ENCODE measurements around the gene SLC16A1.

SLC16A1 gene

GRCh38 chr1:112878321-112878720, 77.7 kb downstream of the SLC16A1 start:
- no peak overlapping the region for H3K4me3 ChIP-seq (replicated peaks; ENCODE audit: insufficient read depth, low read length)
- no peaks in the 10 kb centered on the region for H3K27me3 ChIP-seq (ENCODE audit: insufficient read depth, poor library complexity, severe bottlenecking)
- H3K27ac ChIP-seq (replicated peaks): no peak overlapping the region
- no peak for DNase-seq (ENCODE audit: low read depth in 1 of 2, low spot score in 1 of 2)
- TF ChIP-seq GABPA (IDR thresholded peaks at IDR 0.05; ENCODE audit: low read depth) (no peak), CTCF (IDR thresholded peaks at IDR 0.05; ENCODE audit: insufficient read depth, low read length) (no peak)

DNA sequence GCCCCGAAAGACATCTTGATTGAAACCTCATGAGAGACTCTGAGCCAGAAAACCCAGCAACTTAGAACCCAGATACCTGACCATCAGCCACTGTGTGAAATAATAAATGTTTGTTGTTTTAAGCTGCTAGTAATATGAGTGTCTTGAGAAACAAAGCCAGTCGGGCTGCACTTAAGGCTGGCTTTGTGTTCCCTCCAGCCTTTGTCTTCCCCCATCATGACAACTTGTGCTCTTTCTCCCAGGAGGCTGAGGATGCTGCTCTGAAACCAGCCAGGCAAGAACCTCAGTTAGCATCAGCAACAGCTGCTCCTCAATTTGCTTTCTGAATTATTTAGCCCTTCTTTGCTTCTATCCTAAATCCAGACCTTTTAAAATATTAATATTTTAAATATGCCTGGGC, 78.2 kb downstream of the SLC16A1 start:
- DNase-seq (ENCODE audit: low read depth in 1 of 2, low spot score in 1 of 2): no peak
- no peaks in the 10 kb centered on the region for H3K27me3 ChIP-seq (ENCODE audit: insufficient read depth, poor library complexity, severe bottlenecking)

DNA sequence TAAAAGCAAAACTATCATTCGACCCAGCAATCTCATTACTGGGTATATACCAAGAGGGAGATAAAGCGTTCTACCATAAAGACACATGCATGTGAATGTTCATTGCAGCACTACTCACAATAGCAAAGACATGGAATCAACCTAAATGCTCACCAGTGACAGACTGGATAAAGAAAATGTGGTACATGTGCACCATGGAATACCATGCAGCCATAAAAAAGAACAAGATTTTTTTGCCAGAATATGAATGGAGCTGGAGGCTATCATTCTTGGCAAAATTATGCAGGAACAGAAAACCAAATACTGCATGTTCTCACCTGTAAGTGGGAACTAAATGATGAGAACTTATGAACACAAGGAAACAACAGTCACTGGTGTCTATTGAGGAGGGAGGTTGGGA, 79.7 kb downstream of the SLC16A1 start:
- Histone ChIP-seq H3K4me3 (replicated peaks; ENCODE audit: insufficient read depth, low read length) (no peak overlapping the region), H3K27ac (replicated peaks) (no peak overlapping the region), H3K27me3 (ENCODE audit: insufficient read depth, poor library complexity, severe bottlenecking) (no peaks in the 10 kb centered on the region)
- no peak for TF ChIP-seq GABPA (IDR thresholded peaks at IDR 0.05; ENCODE audit: low read depth)
- TF ChIP-seq SPI1 (IDR thresholded peaks at IDR 0.05; ENCODE audit: borderline replicate concordance, low read depth): no peak
- TF ChIP-seq POLR2AphosphoS5 (IDR thresholded peaks at IDR 0.05; ENCODE audit: low read depth): no peak
- no peak for TF ChIP-seq REST (IDR thresholded peaks at IDR 0.05; ENCODE audit: insufficient replicate concordance, low read depth)
- DNase-seq (ENCODE audit: low read depth in 1 of 2, low spot score in 1 of 2): no peak

More for the DNA sequence above, 78.2 kb downstream of the SLC16A1 start:
- TF ChIP-seq POLR2AphosphoS5 (IDR thresholded peaks at IDR 0.05; ENCODE audit: low read depth) (no peak), SPI1 (IDR thresholded peaks at IDR 0.05; ENCODE audit: borderline replicate concordance, low read depth) (no peak), GABPA (IDR thresholded peaks at IDR 0.05; ENCODE audit: low read depth) (no peak), CTCF (IDR thresholded peaks at IDR 0.05; ENCODE audit: insufficient read depth, low read length) (no peak), REST (IDR thresholded peaks at IDR 0.05; ENCODE audit: insufficient replicate concordance, low read depth) (no peak)
- H3K27ac ChIP-seq (replicated peaks): no peak overlapping the region
- no peak overlapping the region for H3K4me3 ChIP-seq (replicated peaks; ENCODE audit: insufficient read depth, low read length)

DNA sequence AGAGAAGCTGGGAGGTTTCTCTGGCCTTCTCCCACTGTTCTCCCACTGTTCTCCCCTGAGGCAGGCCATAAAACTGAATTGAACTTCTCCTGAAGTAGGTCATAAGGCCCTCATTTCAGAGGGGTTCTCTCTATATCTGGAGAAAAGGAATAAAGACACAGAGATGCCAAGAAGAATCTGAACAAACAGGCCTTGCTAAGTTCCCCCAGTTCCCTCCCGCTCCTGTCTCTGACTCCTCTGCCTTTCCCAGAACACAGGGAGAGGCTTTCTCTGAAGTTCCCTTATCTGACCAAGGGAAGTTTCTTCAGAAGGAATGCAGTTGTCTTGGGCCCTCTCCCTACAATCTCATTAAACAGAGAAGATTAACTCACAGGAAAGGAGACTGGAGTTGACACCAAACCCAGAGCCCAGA, 83.4 kb downstream of the SLC16A1 start:
- H3K27me3 ChIP-seq (ENCODE audit: insufficient read depth, poor library complexity, severe bottlenecking): no peaks in the 10 kb centered on the region
- no peak overlapping the region for H3K27ac ChIP-seq (replicated peaks)
- DNase-seq (ENCODE audit: low read depth in 1 of 2, low spot score in 1 of 2): no peak
- H3K4me3 ChIP-seq (replicated peaks; ENCODE audit: insufficient read depth, low read length): no peak overlapping the region
- no peak for TF ChIP-seq CTCF (IDR thresholded peaks at IDR 0.05; ENCODE audit: insufficient read depth, low read length)
- TF ChIP-seq GABPA (IDR thresholded peaks at IDR 0.05; ENCODE audit: low read depth): no peak
- no peak for TF ChIP-seq REST (IDR thresholded peaks at IDR 0.05; ENCODE audit: insufficient replicate concordance, low read depth)
- TF ChIP-seq SPI1 (IDR thresholded peaks at IDR 0.05; ENCODE audit: borderline replicate concordance, low read depth): no peak
- no peak for TF ChIP-seq POLR2AphosphoS5 (IDR thresholded peaks at IDR 0.05; ENCODE audit: low read depth)
